KOPT-K1 (cell line): ENCODE data around the gene NPY4R2.
"Not testable (repeated sequence)": the region's sequence is repeated elsewhere in the genome, so short reads cannot be mapped to it uniquely, and the experiment has no call there.

Source experiments
- H3K27ac ChIP-seq: fragments of 200-600 bp; sonication (generic); 2 replicates; pipeline ENCODE4 v1.5.1; 2016; ENCODE audit warnings: antibody characterized with exemption, mild to moderate bottlenecking, low read depth, low read length; ENCODE audit not compliant: poor library complexity, severe bottlenecking
- H3K36me3 ChIP-seq: fragments of 200-600 bp; sonication (generic); 2 replicates; pipeline ENCODE4 v1.5.1; 2017; ENCODE audit warnings: antibody characterized with exemption, mild to moderate bottlenecking, low read length, moderate library complexity; ENCODE audit not compliant: insufficient read depth
- H3K9me3 ChIP-seq: fragments of 200-600 bp; sonication (generic); 2 replicates; pipeline ENCODE4 v1.5.1; 2017; ENCODE audit warnings: antibody characterized with exemption, low read length, mild to moderate bottlenecking; ENCODE audit not compliant: insufficient read depth, poor library complexity, severe bottlenecking

NPY4R2 gene

GRCh38 chr10:47957158-47957557 is 38.7 kb downstream of the NPY4R2 start:
- H3K9me3 ChIP-seq, H3K27ac ChIP-seq, H3K36me3 ChIP-seq: not testable (repeated sequence)

GRCh38 chr10:47959677-47960076 is 41.2 kb downstream of the NPY4R2 start:
- H3K27ac ChIP-seq, H3K36me3 ChIP-seq, H3K9me3 ChIP-seq: not testable (repeated sequence)

- H3K27ac ChIP-seq, H3K9me3 ChIP-seq, H3K36me3 ChIP-seq: not testable (repeated sequence)
Observed at GRCh38 chr10:47960699-47961098, 42.2 kb downstream of the NPY4R2 start.

- H3K36me3 ChIP-seq, H3K9me3 ChIP-seq, H3K27ac ChIP-seq: not testable (repeated sequence)
Observed at GRCh38 chr10:47962785-47963184, 44.3 kb downstream of the NPY4R2 start.

- not testable (repeated sequence) for H3K27ac ChIP-seq, H3K9me3 ChIP-seq, H3K36me3 ChIP-seq
Observed at GRCh38 chr10:47964280-47965063, 46.0 kb downstream of the NPY4R2 start.

- H3K36me3 ChIP-seq, H3K9me3 ChIP-seq, H3K27ac ChIP-seq: not testable (repeated sequence)
Observed at GRCh38 chr10:47968988-47969387, 50.5 kb downstream of the NPY4R2 start.

GRCh38 chr10:47970047-47970446 is 51.6 kb downstream of the NPY4R2 start:
- H3K27ac ChIP-seq, H3K36me3 ChIP-seq, H3K9me3 ChIP-seq: not testable (repeated sequence)

- H3K27ac ChIP-seq, H3K9me3 ChIP-seq, H3K36me3 ChIP-seq: not testable (repeated sequence)
Observed at GRCh38 chr10:47971598-47971997, 53.1 kb downstream of the NPY4R2 start.

GRCh38 chr10:47972077-47972476 is 53.6 kb downstream of the NPY4R2 start:
- not testable (repeated sequence) for H3K27ac ChIP-seq, H3K9me3 ChIP-seq, H3K36me3 ChIP-seq
